Natural killer cell treated with Interleukin-12 subunit alpha and Interleukin-12 subunit beta and Interleukin-15 and Interleukin-18, amount 100 ng/mL, for 72 hours (primary cell): ENCODE measurements around the gene ZBTB40. TPM values are rescaled to one million over a fixed set of nuclear protein-coding genes. Genes with fewer than 3 reads are reported as not detected.

Experiments
- ATAC-seq, 2 donors: fragments of 150-1000 bp; cut with Tn5 transposase in 1 of 2; sonication (Bioruptor Pico), chemical (Tn5 transposase) in 1 of 2; 2 replicates each; pipeline ENCODE4 v1.10.0; 2021
- DNase-seq: peaks from one replicate; pipeline ENCODE4 v3.0.0; 2022; ENCODE audit warnings: low spot score
- H3K27ac Mint-ChIP-seq, 2 donors: 1 replicate in 1 of 2; 2 replicates in 1 of 2; pipeline ENCODE4 v1.8.0; 2022; ENCODE audit warnings: mixed read lengths in 2 of 2, mild to moderate bottlenecking in 1 of 2, moderate library complexity in 1 of 2
- H3K27me3 Mint-ChIP-seq, 2 donors: 1 replicate in 1 of 2; 2 replicates in 1 of 2; pipeline ENCODE4 v1.8.0; 2022; ENCODE audit warnings: mixed read lengths in 2 of 2
- H3K36me3 Mint-ChIP-seq: one replicate; pipeline ENCODE4 v1.8.0; 2022; ENCODE audit warnings: mixed read lengths
- H3K4me1 Mint-ChIP-seq, 2 donors: 1 replicate in 1 of 2; 2 replicates in 1 of 2; pipeline ENCODE4 v1.8.0; 2022; ENCODE audit warnings: low read depth in 2 of 2, mixed read lengths in 2 of 2, mild to moderate bottlenecking in 1 of 2
- H3K4me3 Mint-ChIP-seq: one replicate; pipeline ENCODE4 v1.8.0; 2022; ENCODE audit warnings: mixed read lengths
- H3K9me3 Mint-ChIP-seq: 2 replicates; pipeline ENCODE4 v1.8.0; 2022; ENCODE audit warnings: mixed read lengths
- total RNA-seq, 2 donors: library from RNA; stranded (reverse); gene quantifications; one replicate each; pipeline ENCODE4 v1.2.3, GENCODE V29; 2022

ZBTB40 gene
- total RNA-seq, 2 donors from 2014 or later, result 26.3 to 33.9 TPM

- peaks cover 24 to 27% of the 10 kb centered on the region in 2 donors for H3K4me1 Mint-ChIP-seq
- no peak for DNase-seq
- no peak overlapping the region for H3K4me3 Mint-ChIP-seq
- H3K36me3 Mint-ChIP-seq, result no peaks in the 10 kb centered on the region
- no peaks in the 10 kb centered on the region for H3K9me3 Mint-ChIP-seq
- H3K27me3 Mint-ChIP-seq, result no peaks in the 10 kb centered on the region
- ATAC-seq, result no peak
- no peak overlapping the region for H3K27ac Mint-ChIP-seq
These were observed 11.3 kb downstream of the ZBTB40 start for GRCh38 chr1:22462928-22463327.

DNA sequence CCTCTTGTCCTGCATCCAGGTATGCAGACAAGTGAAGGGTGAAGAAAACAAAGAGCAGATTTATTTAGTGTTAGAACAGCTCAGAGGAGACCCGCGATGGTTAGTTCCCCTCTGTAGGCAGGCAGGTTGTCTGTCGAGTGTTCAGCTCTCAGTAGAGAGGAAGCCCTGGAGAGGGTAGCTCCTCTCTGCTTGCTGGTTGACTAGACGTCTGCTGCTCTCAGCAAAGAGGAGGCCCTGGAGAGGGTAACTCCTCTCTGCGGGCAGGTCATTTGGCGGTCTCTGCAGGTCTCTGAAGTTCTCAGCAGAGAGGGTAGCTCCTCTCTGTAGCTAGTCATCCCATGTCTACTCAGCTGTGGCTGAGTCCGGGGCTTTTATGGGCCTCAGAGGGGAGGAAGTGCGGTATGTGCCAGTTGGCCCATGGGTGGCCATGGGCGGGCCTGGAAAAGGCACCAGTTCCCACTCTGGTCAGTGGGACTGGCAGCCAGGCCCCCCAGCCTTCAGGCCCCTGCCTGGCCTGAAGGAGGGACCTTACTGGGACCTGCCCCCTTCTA is 13.4 kb downstream of the ZBTB40 start:
- H3K36me3 Mint-ChIP-seq, result no peaks in the 10 kb centered on the region
- no peaks in the 10 kb centered on the region for H3K9me3 Mint-ChIP-seq
- H3K27me3 Mint-ChIP-seq, result no peaks in the 10 kb centered on the region
- no peak for DNase-seq
- peaks cover 28 to 31% of the 10 kb centered on the region in 2 donors for H3K4me1 Mint-ChIP-seq
- H3K27ac Mint-ChIP-seq, result no peak overlapping the region
- no peak overlapping the region for H3K4me3 Mint-ChIP-seq
- peak in 1 of 2 donors; percentile 36 for ATAC-seq

DNA sequence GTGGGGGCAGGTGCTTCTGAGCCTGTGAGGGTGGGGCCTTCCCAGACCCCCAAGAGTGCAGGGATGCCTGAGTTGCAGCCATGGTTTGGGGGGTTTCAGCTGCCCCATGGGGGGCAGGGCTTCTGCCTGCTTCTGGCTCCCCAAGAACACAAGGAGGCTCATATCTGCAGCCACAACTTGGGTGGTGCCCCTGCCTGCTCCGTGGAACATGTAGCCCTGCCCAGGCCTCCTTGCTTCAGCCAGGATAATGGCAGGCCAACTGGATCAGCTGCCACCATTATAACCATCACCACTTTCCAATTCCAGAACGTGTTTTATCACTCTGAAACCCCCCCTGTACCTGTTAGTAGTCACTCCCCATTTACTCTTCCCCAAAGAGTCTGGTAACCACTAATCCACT is 14.0 kb downstream of the ZBTB40 start:
- Mint-ChIP-seq H3K9me3 (no peaks in the 10 kb centered on the region), H3K4me3 (no peak overlapping the region), H3K36me3 (no peaks in the 10 kb centered on the region), H3K4me1 (peaks cover 30 to 34% of the 10 kb centered on the region in 2 donors), H3K27me3 (no peaks in the 10 kb centered on the region), H3K27ac (no peak overlapping the region)
- DNase-seq (no peak), ATAC-seq (no peak)

GRCh38 chr1:22470227-22470626 is 18.6 kb downstream of the ZBTB40 start:
- ATAC-seq (no peak), DNase-seq (no peak)
- Mint-ChIP-seq H3K4me1 (peaks cover 13 to 25% of the 10 kb centered on the region in 2 donors), H3K36me3 (no peaks in the 10 kb centered on the region), H3K4me3 (no peak overlapping the region), H3K27ac (no peak overlapping the region), H3K27me3 (no peaks in the 10 kb centered on the region), H3K9me3 (no peaks in the 10 kb centered on the region)

- ATAC-seq, result no peak
- H3K9me3 Mint-ChIP-seq, result no peaks in the 10 kb centered on the region
- H3K36me3 Mint-ChIP-seq, result no peaks in the 10 kb centered on the region
- H3K27me3 Mint-ChIP-seq, result no peaks in the 10 kb centered on the region
- H3K4me1 Mint-ChIP-seq, result peaks cover 13 to 27% of the 10 kb centered on the region in 2 donors
- DNase-seq, result no peak
- no peak overlapping the region for H3K27ac Mint-ChIP-seq
- no peak overlapping the region for H3K4me3 Mint-ChIP-seq
These were observed 19.4 kb downstream of the ZBTB40 start for GRCh38 chr1:22471078-22471477.

DNA sequence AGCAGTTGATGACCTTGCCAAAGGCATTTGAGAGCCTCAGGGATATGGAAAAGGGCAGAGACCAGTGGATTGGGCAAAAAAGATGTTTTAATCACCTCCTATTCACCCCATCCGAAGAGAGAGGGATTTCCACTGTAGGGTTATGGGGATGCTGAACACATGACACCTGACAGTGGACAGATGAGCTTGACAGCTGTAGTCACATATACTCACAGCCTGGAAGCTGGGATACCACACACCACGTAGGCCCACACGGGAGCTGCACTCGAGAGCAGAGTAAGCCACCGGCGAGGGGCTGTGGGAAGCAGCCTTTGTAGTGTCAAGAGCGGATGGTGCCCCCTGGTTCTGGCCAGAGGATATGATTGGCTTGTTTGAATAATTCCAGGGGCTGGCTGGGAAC is 20.0 kb downstream of the ZBTB40 start:
- Mint-ChIP-seq H3K9me3 (no peaks in the 10 kb centered on the region), H3K27me3 (no peaks in the 10 kb centered on the region), H3K4me1 (peaks cover 13 to 27% of the 10 kb centered on the region in 2 donors), H3K27ac (no peak overlapping the region), H3K36me3 (no peaks in the 10 kb centered on the region), H3K4me3 (no peak overlapping the region)
- ATAC-seq (no peak), DNase-seq (no peak)

GRCh38 chr1:22472596-22472995 is 20.9 kb downstream of the ZBTB40 start:
- H3K9me3 Mint-ChIP-seq, result no peaks in the 10 kb centered on the region
- H3K27ac Mint-ChIP-seq, result no peak overlapping the region
- no peak for DNase-seq
- H3K36me3 Mint-ChIP-seq, result no peaks in the 10 kb centered on the region
- peaks cover 13 to 26% of the 10 kb centered on the region in 2 donors for H3K4me1 Mint-ChIP-seq
- ATAC-seq, result no peak
- no peak overlapping the region for H3K4me3 Mint-ChIP-seq
- no peaks in the 10 kb centered on the region for H3K27me3 Mint-ChIP-seq

DNA sequence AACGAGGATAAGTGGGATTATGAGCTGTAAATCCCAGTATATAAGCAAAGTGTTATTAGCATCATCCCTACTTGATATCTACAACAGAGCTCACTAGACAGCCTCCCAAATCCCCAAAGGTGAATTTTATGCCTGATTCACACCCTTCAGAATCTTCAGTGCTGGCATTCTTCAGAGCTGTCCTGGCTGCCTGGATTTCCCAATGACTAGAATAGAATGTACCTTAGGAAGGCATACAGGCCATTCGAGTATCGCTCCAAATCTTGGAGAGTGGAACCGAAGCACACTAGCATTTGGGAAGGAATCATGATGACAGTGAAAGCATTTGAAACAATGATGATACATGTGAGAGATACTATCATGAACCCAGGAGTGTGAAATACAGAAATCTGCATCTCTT is 22.3 kb downstream of the ZBTB40 start:
- ATAC-seq (no peak), DNase-seq (no peak)
- Mint-ChIP-seq H3K27me3 (no peaks in the 10 kb centered on the region), H3K9me3 (no peaks in the 10 kb centered on the region), H3K27ac (no peak overlapping the region), H3K4me1 (peaks cover 10 to 26% of the 10 kb centered on the region in 2 donors), H3K4me3 (no peak overlapping the region), H3K36me3 (no peaks in the 10 kb centered on the region)

GRCh38 chr1:22476566-22476965 is 24.9 kb downstream of the ZBTB40 start:
- no peak for ATAC-seq
- peaks cover 7 to 17% of the 10 kb centered on the region in 2 donors for H3K4me1 Mint-ChIP-seq
- DNase-seq, result no peak
- H3K4me3 Mint-ChIP-seq, result no peak overlapping the region
- no peaks in the 10 kb centered on the region for H3K27me3 Mint-ChIP-seq
- H3K9me3 Mint-ChIP-seq, result no peaks in the 10 kb centered on the region
- no peaks in the 10 kb centered on the region for H3K36me3 Mint-ChIP-seq
- no peak overlapping the region for H3K27ac Mint-ChIP-seq

DNA sequence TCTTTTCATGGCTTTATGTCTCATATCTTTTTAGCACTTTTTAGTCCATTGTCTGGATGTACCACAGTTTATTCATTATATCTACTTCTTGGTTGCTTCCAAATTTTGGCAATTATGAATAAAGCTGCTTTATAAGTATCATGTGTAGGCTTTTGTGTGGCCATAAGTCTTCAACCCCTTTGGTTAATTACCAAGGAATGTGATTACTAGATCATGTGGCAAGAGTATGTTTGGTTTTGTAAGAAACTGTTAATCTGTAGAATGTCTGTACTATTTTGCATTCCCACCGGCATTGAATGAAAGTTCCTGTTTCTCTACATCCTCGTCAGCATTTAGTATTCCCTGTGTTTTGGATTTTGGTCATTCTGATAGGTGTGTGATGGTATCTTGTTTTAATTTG is 31.5 kb downstream of the ZBTB40 start:
- peaks cover 19 to 37% of the 10 kb centered on the region in 2 donors for H3K4me1 Mint-ChIP-seq
- H3K4me3 Mint-ChIP-seq, result no peak overlapping the region
- no peaks in the 10 kb centered on the region for H3K27me3 Mint-ChIP-seq
- no peak for DNase-seq
- H3K36me3 Mint-ChIP-seq, result peaks cover 25% of the 10 kb centered on the region
- ATAC-seq, result no peak
- H3K9me3 Mint-ChIP-seq, result peaks cover 6% of the 10 kb centered on the region
- H3K27ac Mint-ChIP-seq, result no peak overlapping the region

- H3K9me3 Mint-ChIP-seq, result peaks cover 6% of the 10 kb centered on the region
- DNase-seq (no peak), ATAC-seq (no peak)
- H3K4me3 Mint-ChIP-seq, result peak overlapping the region; percentile 2
- H3K27ac Mint-ChIP-seq, result no peak overlapping the region
- peaks cover 25% of the 10 kb centered on the region for H3K36me3 Mint-ChIP-seq
- H3K4me1 Mint-ChIP-seq, result peaks cover 16 to 37% of the 10 kb centered on the region in 2 donors
- no peaks in the 10 kb centered on the region for H3K27me3 Mint-ChIP-seq
These were observed 33.2 kb downstream of the ZBTB40 start for GRCh38 chr1:22484706-22485345.

- no peak for DNase-seq
- peak overlapping the region; percentile 1 for H3K4me3 Mint-ChIP-seq
- H3K27me3 Mint-ChIP-seq, result no peaks in the 10 kb centered on the region
- H3K27ac Mint-ChIP-seq, result peak overlapping the region in 1 of 2 donors; percentile 8
- peaks cover 6% of the 10 kb centered on the region for H3K9me3 Mint-ChIP-seq
- H3K36me3 Mint-ChIP-seq, result peaks cover 25% of the 10 kb centered on the region
- no peak for ATAC-seq
- peaks cover 16 to 33% of the 10 kb centered on the region in 2 donors for H3K4me1 Mint-ChIP-seq
These were observed 33.8 kb downstream of the ZBTB40 start for GRCh38 chr1:22485431-22485830.

- Mint-ChIP-seq H3K27me3 (no peaks in the 10 kb centered on the region), H3K36me3 (peaks cover 28% of the 10 kb centered on the region), H3K4me1 (peaks cover 16 to 30% of the 10 kb centered on the region in 2 donors), H3K9me3 (peaks cover 6% of the 10 kb centered on the region), H3K27ac (no peak overlapping the region), H3K4me3 (no peak overlapping the region)
- ATAC-seq, result no peak
- DNase-seq, result no peak
These were observed 36.1 kb downstream of the ZBTB40 start for GRCh38 chr1:22487781-22488180.

GRCh38 chr1:22488319-22488718 is 36.7 kb downstream of the ZBTB40 start:
- Mint-ChIP-seq H3K4me3 (no peak overlapping the region), H3K27ac (no peak overlapping the region), H3K4me1 (peaks cover 16 to 28% of the 10 kb centered on the region in 2 donors), H3K27me3 (no peaks in the 10 kb centered on the region), H3K9me3 (peaks cover 6% of the 10 kb centered on the region), H3K36me3 (peaks cover 28% of the 10 kb centered on the region)
- no peak for DNase-seq
- no peak for ATAC-seq

DNA sequence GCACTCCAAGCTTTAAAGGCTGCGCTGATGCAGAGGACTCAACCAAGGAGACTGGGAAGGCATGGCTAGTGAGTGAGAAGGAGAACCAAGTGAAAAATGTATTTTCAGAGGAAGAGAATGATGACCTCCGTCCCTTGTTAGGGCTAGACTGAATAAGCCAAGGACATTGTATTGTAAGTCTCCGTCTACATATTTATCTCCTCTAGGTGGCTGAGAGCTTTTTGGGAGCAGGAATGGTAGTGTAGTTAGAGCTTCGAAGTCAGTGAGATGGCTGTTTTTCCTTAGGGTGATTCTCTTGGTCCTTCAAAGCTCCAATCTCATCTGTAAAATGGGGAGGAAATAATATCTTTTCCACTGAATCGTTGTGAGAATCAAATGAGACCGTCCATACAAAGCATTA is 37.6 kb downstream of the ZBTB40 start:
- DNase-seq (no peak), ATAC-seq (no peak)
- Mint-ChIP-seq H3K4me3 (no peak overlapping the region), H3K27ac (no peak overlapping the region), H3K4me1 (peaks cover 18 to 19% of the 10 kb centered on the region in 2 donors), H3K36me3 (peaks cover 18% of the 10 kb centered on the region), H3K27me3 (no peaks in the 10 kb centered on the region), H3K9me3 (peaks cover 6% of the 10 kb centered on the region)
